Astrocyte (in vitro differentiated cells and primary cell): ENCODE data around the gene MCUR1.

Experiments used
- CTCF ChIP-seq: IDR thresholded peaks from 2 replicates; pipeline ENCODE4 v1.5.1; 2011; ENCODE audit warnings: low read depth, mild to moderate bottlenecking, inconsistent platforms, low read length, moderate library complexity; ENCODE audit not compliant: insufficient read depth
- EZH2 ChIP-seq: IDR thresholded peaks from 2 replicates; pipeline ENCODE4 v1.6.1; 2012; ENCODE audit warnings: mild to moderate bottlenecking, low read length, inconsistent platforms; ENCODE audit not compliant: insufficient read depth

- TF ChIP-seq CTCF (no peak), EZH2 (no peak)
These were observed 17.6 kb downstream of the MCUR1 start for GRCh38 chr6:13796781-13797180.
